Measurements from ENCODE around the gene SCUBE2. TPM values are rescaled to one million over a fixed set of nuclear protein-coding genes. Genes with fewer than 3 reads are reported as not detected.

The SCUBE2 gene
- total RNA-seq (2014; rRNA removed; shearing (Covaris generic)): 0.47 TPM in 1 of 2 replicates, not detected in the other

- no peak for DNase-seq (ENCODE audit: low spot score)
Observed at GRCh38 chr11:9091044-9091922, at the start of gene SCUBE2. Gene SCUBE2, minus strand, starts transcription at chr11:9091599. Its CDS starts 71 bp downstream, at chr11:9091528.

- no peak for DNase-seq (ENCODE audit: low spot score)
Observed at GRCh38 chr11:9141186-9141585, 49.8 kb upstream of the SCUBE2 start.

GRCh38 chr11:9139628-9140357 is 48.4 kb upstream of the SCUBE2 start:
- peak; percentile 18 for DNase-seq (ENCODE audit: low spot score)

- peak; percentile 95 for DNase-seq (ENCODE audit: low spot score)
Observed at GRCh38 chr11:9138612-9139579, 47.5 kb upstream of the SCUBE2 start.

- DNase-seq (ENCODE audit: low spot score): no peak
Observed at GRCh38 chr11:9138133-9138453, 46.7 kb upstream of the SCUBE2 start.

DNA sequence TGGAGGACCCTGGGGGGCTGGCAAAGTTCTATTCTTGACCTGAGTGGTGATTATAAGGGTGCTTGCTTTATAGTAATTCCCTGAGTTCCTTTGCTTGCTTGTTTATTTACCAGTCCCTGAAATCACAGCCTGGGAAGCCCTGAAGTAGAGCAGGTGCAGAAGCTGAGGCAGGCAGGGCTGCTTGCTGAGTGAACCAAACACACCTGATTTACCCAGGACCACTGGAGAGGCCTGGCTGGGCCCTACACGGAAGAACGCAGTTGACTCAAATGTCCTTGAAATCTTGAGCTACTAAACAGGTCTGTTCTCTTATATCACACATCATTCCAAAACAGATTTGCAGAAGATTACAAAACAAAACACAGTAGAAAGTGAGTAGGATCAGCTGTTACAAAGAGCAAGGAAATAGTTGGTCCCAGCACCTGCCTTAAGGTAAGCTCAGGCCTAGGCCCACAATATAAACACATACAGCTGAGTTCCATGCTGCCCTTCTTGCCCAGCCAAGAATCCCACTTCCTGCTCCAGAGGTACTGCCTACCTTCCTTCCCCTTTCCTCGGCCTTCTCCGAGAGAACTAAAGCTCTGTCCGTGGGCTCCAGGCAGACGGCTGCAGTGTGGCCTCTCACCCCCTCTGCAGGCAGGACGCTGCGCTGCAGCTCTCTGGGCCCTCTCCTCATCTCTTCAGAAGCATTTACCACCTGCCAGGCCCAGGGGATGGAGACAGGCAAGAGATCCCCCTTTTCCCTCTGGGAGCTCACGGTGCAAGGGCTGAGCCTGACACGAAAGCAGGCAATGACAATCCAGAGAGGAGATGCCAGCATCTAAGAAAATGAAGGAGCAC is 46.1 kb upstream of the SCUBE2 start:
- peak; percentile 69 for DNase-seq (ENCODE audit: low spot score)

- DNase-seq (ENCODE audit: low spot score): no peak
Observed at GRCh38 chr11:9136741-9137140, 45.3 kb upstream of the SCUBE2 start.

DNA sequence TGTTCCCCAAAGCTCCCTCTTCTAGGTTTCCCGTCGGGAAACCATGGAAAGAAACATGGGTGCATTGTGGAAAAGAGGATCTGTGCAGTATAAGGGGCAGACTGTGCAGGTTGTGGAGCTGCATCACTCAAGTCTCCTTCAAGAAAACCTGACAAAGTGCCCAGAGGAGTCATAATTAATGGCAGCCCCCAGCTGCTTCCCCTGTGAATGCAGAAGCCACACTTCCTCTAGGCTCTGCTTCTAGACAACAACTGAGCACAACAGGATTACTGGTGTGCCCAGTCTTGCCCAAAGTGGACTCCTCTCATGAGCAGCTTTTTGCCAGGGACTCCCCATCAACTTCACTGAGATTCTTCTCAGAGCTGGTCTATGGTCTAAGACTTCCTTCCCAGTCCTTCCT is 42.6 kb upstream of the SCUBE2 start:
- DNase-seq (ENCODE audit: low spot score): no peak

- peak; percentile 8 for DNase-seq (ENCODE audit: low spot score)
Observed at GRCh38 chr11:9132203-9132878, 40.9 kb upstream of the SCUBE2 start.

DNA sequence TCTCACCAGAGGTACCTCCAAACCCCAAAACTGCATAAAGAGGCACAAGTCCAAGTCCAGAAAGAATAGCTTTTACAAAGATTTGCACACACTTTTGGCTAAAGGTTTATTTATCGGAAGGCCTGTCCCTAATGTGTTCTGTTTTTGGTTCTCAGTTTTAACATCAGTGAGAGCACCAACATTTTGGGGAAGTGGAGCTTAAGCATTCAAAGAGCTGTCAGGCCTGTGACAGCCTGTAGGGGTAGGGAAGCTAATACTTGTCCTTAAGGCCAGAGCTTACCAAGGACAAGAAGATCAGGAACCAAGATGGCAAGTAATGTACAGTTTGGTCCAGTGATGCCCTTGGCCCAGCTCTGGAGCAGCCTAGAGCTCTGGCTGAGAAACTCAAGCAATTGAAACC is 38.9 kb upstream of the SCUBE2 start:
- DNase-seq (ENCODE audit: low spot score): no peak

DNA sequence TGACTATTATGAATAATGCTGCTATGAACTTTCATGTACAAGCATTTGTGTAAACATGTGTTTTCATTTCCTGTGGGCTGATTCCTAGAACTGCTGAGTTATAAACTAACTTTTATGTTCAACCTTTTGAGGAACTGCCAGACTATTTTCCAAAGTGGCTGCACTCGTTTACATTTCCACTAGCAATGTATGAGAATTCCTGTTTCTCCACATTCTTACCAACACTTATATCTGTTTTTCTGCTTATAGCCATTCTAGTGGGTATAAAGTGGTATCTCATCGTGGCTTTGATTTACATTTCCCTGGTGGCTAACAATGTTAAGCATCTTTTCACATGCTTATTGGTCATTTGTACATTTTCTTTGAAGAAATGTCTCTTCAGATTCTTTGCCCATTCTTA is 35.2 kb upstream of the SCUBE2 start:
- DNase-seq (ENCODE audit: low spot score): no peak

DNA sequence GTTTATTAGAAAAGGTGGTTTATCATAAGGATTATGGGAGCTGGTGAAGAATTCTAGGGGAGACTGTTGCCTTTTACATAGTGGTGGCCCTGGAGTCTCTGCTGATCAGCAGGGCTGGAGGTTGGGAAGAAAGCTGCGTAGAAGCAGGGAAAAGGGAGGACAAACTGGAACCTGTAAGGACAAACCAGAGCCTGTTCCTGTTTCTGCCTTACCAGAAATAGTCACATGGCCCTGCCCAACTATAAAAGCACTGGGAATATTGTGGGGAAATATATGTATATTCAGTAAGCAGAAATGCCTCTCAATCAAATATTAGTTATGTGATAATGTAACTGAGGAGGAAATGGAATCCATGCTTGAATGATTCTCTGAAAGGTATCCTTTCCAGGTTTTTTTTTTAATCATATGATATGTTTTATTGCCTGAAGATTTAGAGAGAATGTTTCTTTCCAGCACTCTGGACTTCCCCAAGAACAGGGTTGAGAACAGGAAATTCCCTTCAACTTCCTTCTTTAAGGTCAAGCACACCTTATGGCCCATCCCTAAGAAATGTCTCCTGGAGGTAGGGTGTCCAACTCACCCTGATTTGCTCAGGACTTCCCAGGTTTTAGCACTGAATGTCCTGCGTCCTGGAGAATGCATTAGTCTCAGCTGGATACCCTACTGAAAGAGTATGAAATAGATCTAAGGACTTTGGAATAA is 33.9 kb upstream of the SCUBE2 start:
- no peak for DNase-seq (ENCODE audit: low spot score)

DNA sequence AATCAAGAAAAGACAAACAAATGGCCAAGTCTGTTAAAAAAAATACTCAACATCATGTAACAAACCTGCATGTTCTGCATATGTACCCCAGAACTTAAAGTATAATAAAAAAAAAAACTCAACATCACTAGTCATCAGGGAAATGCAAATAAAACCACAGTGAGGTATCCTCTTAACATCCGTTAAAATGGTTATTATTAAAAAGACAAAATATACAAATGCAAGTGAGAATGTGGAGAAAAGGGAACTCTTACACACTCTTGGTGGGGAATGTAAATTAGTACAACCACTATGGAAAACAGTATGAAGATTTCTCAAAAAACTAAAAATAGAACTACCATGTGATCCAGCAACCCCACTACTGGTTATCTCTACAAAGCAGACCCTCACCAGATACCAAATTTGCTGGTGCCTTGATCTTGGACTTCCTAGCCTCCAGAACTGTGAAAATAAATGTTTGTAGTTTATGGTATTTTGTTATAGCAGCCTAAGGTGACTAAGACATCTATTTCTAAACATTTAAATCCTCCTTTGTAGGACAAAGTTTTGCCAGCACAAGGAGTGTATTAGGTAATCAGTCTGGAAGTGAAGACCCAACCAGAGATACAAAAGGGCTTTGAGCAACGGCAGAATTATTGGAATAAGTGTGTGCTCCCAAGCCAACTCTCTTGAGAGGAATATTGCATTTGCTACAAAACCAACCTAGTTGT is 32.4 kb upstream of the SCUBE2 start:
- no peak for DNase-seq (ENCODE audit: low spot score)

DNA sequence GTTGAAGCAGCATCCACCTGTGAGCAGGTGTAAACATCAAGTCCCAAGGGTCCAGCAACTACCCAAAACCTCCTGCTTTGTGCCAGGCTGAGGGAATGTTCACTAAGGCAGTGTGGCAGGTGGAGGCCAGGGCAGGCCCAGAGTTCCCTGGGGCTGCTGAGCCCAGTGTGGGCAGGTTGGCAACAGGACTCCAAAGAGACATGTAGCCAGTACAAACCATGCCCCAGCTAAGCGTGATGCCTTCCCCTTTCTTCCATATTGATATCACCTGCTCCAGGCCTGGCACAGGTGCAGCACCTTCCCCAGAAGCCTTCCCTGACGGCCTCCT is 30.0 kb upstream of the SCUBE2 start:
- DNase-seq (ENCODE audit: low spot score): no peak

DNA sequence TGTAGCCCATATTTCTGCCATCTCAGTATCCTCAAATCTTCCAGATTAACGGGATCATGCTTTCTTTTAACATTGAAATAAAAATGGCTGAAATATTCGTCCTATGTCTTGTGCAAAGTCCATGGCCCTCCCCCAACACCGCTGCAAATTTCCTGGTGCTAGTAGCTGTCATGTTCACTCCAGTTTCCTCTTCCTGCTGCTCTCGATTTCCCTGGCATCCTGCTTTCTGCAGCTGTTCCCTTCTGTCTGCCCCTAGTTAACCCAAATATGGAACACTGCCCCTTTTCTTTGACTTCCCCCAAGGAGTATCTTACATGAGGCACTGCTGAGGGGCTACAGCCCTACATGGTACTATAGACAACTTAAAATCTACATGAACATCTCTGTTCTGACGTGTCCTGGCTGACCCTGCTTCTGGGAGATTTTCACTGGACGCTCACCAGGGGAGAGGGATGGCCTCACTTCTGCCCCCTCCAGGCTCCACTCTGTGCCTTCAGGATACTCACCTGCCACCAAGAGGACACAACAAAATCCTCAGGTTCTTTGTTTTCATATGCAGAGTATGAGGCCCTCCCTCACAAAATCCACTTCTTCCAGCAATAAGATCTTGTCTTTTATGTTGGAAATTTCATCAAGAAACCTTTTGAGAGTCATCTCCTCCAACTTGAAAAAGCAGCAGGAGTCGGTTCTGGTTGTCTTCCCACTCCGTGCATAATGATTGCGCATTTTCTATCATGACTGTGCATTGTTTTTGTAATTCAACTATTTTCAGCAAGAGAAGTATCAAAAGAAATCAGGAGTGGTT is 29.5 kb upstream of the SCUBE2 start:
- DNase-seq (ENCODE audit: low spot score): no peak

GRCh38 chr11:9118277-9118676 is 26.9 kb upstream of the SCUBE2 start:
- no peak for DNase-seq (ENCODE audit: low spot score)

DNA sequence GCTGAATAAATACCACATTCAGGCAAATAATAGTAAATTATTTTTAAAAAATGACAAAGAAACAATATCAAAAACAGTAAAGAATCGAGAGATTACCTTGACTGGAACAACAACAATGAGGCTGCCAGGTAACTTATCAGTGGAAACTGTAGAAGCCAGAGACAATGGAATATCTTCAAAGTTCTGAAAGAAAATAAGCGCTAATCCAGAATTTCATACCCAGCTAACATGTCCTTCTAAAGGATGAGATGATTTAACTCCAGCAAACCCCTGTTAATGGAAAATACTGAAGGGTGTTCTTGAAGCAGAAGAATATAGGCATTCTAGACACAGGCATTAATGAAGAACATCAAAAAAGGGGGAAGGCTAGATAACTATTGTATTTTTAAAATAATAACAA is 20.7 kb upstream of the SCUBE2 start:
- no peak for DNase-seq (ENCODE audit: low spot score)
